ENCODE measurements around the gene TIGD6.

The TIGD6 gene

GRCh38 chr5:150015415-150015814 is 15.0 kb upstream of the TIGD6 start:
- DNase-seq, result no peak

DNA sequence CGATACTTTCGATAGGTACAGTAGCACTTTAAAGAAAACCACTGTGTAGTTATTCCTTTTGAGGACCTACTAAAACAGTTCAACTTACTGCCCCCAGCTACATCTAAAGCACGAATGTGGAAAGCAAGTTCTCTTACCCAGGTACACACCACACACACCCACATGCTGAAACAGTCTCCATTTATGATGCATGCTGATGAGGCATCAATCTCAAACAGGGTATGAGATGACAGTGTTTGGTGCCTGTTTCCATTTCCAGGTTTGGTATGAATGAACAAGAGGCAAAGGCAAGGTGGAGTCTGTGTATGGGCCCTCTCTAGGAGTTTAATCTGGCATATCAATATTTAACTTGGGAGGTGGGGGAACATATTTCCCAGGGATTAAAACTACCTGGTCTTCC is 14.0 kb upstream of the TIGD6 start:
- no peak for DNase-seq

DNA sequence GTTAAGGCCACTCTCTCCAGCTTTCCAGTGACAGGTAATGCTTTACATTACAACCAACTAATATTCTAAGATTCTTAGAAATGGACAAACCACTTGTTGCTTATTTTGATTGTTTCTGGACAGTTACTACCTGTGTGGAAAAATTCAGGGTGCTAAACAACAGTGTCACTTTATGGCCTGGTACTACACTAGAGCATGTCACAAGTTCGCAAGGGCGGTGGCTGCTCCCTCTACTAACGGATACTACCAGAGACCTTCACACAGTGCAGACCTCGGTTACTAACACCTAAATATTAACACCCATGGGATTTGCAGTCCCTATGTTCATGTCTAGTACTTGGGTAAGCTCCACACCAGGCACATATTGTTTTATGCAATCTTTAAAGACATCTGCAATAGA is 13.5 kb upstream of the TIGD6 start:
- DNase-seq, result no peak

DNA sequence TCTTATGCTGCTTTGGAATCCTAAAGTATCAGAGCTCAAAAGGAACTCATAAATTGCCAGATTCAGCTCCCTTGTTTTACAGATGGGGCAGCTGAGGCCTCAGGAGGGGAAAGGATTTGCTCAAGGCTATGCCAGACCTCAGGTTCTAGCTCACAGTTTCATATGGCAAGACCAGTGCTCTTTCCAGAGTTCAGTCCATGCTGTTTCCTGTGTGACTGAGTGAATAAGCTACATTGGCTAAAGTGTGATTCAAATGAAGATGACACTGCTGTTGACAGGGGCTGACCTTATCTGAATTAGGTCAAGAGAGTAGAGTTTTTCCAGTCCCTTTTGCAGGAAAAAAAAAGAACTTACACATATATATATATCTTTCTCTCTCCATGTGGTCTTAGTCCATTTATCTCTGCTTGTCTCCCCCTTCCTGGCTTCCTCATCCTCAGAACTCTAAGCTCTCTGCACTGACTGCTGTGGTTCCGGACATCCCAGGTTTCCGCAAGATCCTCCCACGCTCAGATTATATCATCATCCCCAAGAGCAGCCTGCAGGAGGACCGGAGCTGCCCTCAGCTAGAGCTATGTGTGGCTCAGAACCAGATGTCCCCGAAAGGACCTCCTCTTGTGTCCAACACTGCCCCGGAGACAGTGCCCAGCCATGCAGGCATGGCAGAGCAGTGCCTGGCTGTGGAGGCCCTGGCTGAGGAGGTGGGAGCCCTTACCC is 9.4 kb upstream of the TIGD6 start:
- DNase-seq, result no peak

DNA sequence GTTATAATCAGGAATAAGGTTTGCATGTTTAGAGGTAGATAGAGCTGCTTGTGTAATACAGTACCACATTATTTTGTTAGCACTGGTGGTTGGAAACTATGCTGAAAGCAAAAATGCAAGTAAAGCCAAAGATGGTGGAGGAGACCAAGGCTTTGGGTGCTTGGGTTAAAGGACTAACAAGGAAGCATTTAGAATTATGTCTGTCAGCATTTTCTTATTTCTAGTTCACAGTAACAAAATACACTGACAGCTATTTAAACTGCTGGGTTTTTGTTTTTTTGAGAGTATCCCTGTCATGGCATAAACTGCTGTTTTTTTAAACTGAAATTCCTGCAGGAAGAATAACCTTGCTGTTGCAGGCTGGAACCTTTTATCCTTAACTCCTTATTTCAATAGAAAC is 6.6 kb upstream of the TIGD6 start:
- no peak for DNase-seq

DNA sequence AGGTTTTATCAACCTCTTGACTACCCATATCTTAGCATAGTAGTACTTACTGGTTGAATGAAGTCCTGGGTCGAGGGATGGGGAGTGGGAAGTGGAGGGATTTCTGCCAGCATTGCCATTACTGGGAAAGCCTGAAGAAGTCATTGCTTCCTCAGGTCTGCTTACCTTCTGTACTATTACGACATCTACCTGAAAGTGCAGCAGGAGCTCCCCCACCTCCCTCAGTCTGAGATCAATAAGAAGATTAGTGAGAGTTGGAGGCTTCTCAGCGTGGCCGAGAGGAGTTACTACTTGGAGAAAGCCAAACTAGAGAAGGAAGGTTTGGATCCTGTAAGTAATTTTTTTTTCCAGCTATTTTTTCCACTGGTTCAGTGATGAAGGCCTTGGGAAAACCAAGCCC is 5.9 kb upstream of the TIGD6 start:
- DNase-seq, result no peak

DNA sequence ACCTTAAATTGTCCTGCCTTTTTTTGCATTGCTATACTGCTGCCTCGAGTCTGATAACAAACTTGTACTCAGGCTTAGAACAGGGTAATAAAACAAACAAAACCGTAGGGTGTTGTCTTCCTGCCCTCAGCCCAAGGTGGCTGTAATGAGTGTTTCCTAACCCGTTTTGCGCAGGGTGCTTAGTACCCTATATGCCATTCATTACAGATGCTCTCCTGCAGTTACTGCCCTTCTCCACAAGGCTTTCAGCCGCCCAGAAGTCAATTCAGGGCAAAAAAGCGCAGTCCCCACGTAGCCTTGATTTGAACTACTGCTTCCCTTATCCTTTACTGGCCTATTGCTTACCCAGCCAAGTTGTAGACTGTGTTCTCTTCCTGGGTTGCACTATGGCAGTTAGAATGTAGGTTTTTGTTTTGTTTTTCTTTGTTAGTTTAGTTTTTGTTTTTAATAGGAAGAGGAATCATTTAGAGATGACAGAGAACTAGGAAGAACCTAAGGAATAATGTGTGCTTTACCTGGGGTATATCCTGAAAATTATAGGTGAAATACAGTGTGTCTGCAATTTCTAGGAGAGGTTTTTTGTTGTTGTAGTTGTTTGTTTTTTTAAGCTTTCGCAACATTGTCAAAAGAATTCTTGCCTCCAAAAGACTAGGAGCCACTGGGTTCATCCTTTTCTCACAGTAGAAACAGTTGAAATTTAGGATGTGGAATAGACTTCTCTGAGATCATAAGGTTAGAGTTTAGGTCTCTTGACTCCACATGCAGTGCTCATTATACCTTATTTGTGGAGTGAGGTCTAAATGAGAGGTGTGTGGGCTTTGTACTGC is 1.4 kb upstream of the TIGD6 start:
- DNase-seq, result no peak

GRCh38 chr5:150000990-150001659 is 671 bp upstream of the TIGD6 start:
- no peak for DNase-seq

- DNase-seq, result no peak
Measured at GRCh38 chr5:149999866-150000255, 593 bp downstream of the TIGD6 start.

DNA sequence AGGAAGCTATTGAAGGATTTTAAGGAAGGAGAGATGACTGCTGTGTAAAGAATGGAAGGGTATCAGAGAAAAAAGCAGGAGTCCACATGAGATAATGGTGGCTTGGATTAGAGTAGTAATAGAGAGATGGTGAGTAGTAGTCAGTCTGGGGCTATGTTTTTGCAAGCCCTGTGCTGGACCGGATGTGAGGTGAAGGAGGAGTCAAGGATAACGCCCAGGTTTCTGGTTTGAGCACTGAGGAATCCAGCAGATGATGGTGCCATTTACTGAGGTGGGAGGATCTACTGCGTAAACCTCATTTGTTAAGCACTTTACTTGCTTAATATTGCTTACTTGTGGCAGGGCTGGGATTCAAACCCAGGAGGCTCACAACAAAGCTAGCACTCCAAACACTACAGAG is 1.1 kb downstream of the TIGD6 start:
- DNase-seq, result no peak

DNA sequence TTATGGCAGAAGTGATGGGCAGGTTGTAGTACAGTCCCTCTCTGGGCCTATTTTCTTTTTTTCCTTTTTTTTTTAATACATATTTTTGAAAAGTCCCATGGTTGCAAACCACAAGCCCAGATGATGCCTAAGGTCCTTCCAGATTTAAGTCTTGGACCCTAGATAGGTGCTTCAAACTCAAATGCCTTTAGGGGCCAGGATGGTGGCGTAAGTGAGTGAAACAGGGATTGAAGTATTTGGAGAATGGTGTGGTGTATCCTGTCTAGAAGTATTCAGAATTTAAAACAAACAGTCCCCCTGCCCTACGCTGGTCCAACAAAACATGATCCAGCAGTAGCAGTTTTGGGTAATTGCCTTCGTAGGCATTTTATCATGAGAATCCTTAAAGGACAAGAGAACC is 2.2 kb downstream of the TIGD6 start:
- no peak for DNase-seq

- DNase-seq, result no peak
Measured at GRCh38 chr5:149996205-149996890, 4.1 kb downstream of the TIGD6 start.

GRCh38 chr5:149995385-149996204 is 4.9 kb downstream of the TIGD6 start:
- no peak for DNase-seq

GRCh38 chr5:149993471-149993870 is 7.0 kb downstream of the TIGD6 start:
- no peak for DNase-seq

DNA sequence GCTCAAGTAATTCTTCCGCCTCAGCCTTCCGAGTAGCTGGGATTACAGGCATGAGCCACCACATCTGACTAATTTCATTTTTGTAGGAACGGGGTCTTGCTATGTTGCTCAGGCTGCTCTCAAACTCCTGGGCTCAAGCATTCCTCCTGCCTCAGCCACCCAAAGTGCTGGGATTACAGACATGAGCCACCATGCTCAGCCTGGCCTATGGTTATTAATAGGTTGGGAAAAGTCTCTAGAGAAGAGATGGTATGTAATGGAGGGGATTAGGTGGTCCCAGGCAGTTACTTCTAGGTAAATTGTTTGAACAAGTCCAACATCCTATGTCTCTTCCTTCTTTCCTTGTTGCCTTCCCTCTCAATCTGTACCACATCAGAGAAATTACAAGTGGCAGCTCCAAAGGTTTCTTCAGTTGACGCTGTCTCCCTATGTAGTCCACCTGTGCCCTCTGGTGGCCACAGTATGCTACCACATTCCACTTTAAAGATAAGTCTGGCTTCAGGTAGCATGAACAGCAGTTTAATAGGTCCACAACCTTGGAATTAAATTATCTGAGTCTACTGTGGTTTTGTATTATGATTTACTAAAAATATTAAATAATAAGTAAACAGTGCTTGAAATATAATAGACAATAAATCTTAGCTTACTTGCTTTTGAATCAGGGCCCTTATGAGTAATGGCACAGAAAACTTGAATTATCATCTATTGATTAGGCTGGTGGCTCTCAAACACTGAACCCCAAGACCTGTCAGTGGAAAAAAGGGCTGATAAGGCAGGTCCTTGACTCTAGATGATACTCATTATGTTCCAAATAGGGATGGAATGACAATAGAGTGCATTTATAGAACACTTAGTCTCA is 9.7 kb downstream of the TIGD6 start:
- DNase-seq, result peak; percentile 23 to 46

DNA sequence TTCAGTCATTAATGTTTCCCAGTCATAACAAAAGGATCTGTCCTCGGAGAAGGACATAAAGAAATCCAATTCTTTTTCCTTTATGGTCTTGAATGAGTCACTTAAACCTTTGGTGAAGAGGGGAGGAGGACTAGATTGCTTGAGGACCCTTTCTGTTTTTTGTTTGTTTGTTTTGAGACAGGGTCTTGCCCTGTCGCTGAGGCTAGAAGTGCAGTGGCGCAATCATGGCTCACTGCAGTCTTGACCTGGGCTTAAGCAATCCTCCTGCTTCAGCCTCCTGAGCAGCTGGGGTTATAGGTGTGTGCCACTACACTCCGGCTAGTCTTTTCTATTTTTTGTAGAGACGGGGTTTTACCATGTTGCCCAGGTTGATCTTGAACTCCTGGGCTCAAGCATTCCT is 12.3 kb downstream of the TIGD6 start:
- no peak for DNase-seq

DNA sequence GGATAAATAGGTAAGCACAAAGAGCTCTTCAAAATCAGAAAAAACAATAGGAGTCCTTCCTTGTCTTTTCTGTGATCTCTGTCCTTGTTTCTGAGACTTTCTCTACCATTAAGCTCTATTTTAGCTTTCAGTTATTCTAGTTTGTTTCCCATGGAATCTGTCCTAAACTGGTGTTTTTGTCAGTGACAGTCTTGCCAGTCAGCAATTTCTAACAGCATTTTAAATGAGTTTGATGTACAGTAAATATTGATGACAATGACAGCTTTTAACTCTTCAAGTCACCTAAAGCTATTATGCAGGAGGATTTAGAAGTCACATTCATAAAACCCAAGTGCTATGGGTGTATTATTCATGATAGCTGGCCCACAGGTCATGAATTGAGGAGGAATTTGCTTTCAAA is 17.9 kb downstream of the TIGD6 start:
- no peak for DNase-seq

DNA sequence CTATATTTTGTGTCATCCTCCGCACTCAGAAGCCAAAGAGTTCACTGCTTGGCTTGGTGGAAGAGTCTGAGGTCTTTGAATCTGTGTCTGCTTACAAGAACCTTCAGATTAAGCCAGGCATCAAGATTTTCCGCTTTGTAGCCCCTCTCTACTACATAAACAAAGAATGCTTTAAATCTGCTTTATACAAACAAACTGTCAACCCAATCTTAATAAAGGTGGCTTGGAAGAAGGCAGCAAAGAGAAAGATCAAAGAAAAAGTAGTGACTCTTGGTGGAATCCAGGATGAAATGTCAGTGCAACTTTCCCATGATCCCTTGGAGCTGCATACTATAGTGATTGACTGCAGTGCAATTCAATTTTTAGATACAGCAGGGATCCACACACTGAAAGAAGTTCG is 19.2 kb downstream of the TIGD6 start:
- no peak for DNase-seq

DNA sequence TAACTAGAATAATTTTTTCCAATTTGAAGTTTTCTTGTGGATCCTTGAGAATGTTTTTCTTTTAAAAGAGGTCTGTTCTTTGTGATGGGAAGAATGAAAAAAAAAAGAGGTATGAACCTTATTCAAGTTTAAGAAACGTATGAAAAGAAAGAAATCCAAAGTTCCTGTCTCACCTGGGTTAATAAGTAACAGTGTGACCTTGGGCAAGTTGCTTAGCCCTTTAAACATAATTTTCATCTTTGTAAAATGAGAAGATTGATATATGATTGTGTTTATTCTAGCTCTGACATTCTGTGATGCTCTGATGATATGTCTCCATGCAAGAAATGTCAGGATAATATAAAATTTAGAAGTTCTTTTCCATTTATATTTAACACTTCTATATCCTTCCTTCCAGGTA is 20.6 kb downstream of the TIGD6 start:
- no peak for DNase-seq

DNA sequence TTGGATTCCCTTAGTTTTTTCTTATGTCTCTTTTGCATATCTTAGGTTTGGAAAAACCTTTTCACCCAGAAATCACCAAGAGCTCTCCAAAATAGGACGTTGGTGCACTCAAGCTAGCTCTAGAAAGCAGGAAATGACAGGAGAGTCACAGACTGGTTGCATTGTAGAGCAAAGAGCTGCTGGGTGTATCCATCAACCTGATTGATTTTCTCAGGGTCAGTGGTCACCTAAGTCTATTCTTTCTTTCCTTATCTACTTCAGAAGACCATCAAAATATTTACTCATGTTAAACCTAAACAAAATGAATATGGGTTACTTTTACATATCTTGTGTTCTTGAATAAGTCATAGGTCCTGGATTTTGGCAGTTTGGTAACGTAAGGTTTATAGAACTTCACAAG is 25.0 kb downstream of the TIGD6 start:
- no peak for DNase-seq

GRCh38 chr5:149969181-149969930 is 31.1 kb downstream of the TIGD6 start:
- no peak for DNase-seq
